Epithelial cell of prostate (primary cell): ENCODE results near the gene CEP135.
A peak's percentile ranks its signal among the peaks of the same experiment; 100 is the strongest.
"Not testable (repeated sequence)": the region's sequence is repeated elsewhere in the genome, so short reads cannot be mapped to it uniquely, and the experiment has no call there.

ENCODE experiments used
- DNase-seq: peaks from one replicate; pipeline ENCODE4 v3.0.0-alpha.2; 2011; ENCODE audit warnings: low read depth, low spot score
- H3K27ac ChIP-seq: fragments of 450-650 bp; 2 replicates; pipeline ENCODE4 v1.5.1; 2017; ENCODE audit warnings: mild to moderate bottlenecking

The CEP135 gene

GRCh38 chr4:55948726-55949481 is at the start of gene CEP135:
Gene CEP135 (plus strand): TSS chr4:55948945. CDS start chr4:55952131, 3,186 bp downstream.
- DNase-seq, result peak; percentile 57
- peak within 1 kb of the TSS; percentile 97 for H3K27ac ChIP-seq

GRCh38 chr4:55902677-55903076 is 46.1 kb upstream of the CEP135 start:
- DNase-seq, result no peak
- H3K27ac ChIP-seq, result no peak overlapping the region

- no peak overlapping the region for H3K27ac ChIP-seq
- no peak for DNase-seq
Measured at GRCh38 chr4:55903577-55903976, 45.2 kb upstream of the CEP135 start.

- DNase-seq, result no peak
- no peak overlapping the region for H3K27ac ChIP-seq
Measured at GRCh38 chr4:55904576-55904975, 44.2 kb upstream of the CEP135 start.

- H3K27ac ChIP-seq, result peak overlapping the region; percentile 36
- no peak for DNase-seq
Measured at GRCh38 chr4:55906323-55906722, 42.4 kb upstream of the CEP135 start.

GRCh38 chr4:55906989-55907388 is 41.8 kb upstream of the CEP135 start:
- DNase-seq, result peak; percentile 26
- H3K27ac ChIP-seq, result peak overlapping the region; percentile 36

GRCh38 chr4:55907469-55907868 is 41.3 kb upstream of the CEP135 start:
- DNase-seq, result no peak
- H3K27ac ChIP-seq, result peak overlapping the region; percentile 36

GRCh38 chr4:55910140-55910539 is 38.6 kb upstream of the CEP135 start:
- DNase-seq, result peak; percentile 12
- H3K27ac ChIP-seq, result no peak overlapping the region

GRCh38 chr4:55912249-55912648 is 36.5 kb upstream of the CEP135 start:
- DNase-seq, result no peak
- no peak overlapping the region for H3K27ac ChIP-seq

- no peak for DNase-seq
- H3K27ac ChIP-seq, result peak overlapping the region; percentile 48
Measured at GRCh38 chr4:55920571-55920970, 28.2 kb upstream of the CEP135 start.

- peak overlapping the region; percentile 48 for H3K27ac ChIP-seq
- peak; percentile 18 for DNase-seq
Measured at GRCh38 chr4:55921093-55921492, 27.7 kb upstream of the CEP135 start.

- H3K27ac ChIP-seq, result no peak overlapping the region
Measured at GRCh38 chr4:55925241-55925640, 23.5 kb upstream of the CEP135 start.

GRCh38 chr4:55926610-55927009 is 22.1 kb upstream of the CEP135 start:
- DNase-seq, result no peak
- H3K27ac ChIP-seq, result no peak overlapping the region

More at GRCh38 chr4:55925241-55925640, 23.5 kb upstream of the CEP135 start:
- DNase-seq, result no peak

- DNase-seq, result no peak
- H3K27ac ChIP-seq, result no peak overlapping the region
Measured at GRCh38 chr4:55927803-55928437, 20.8 kb upstream of the CEP135 start.

GRCh38 chr4:55928846-55929245 is 19.9 kb upstream of the CEP135 start:
- no peak overlapping the region for H3K27ac ChIP-seq
- DNase-seq, result no peak

- H3K27ac ChIP-seq, result no peak overlapping the region
- DNase-seq, result no peak
Measured at GRCh38 chr4:55931043-55931442, 17.7 kb upstream of the CEP135 start.

- DNase-seq, result no peak
- no peak overlapping the region for H3K27ac ChIP-seq
Measured at GRCh38 chr4:55931833-55932232, 16.9 kb upstream of the CEP135 start.

GRCh38 chr4:55932511-55932910 is 16.2 kb upstream of the CEP135 start:
- no peak overlapping the region for H3K27ac ChIP-seq
- no peak for DNase-seq

GRCh38 chr4:55933611-55934010 is 15.1 kb upstream of the CEP135 start:
- no peak for DNase-seq
- H3K27ac ChIP-seq, result no peak overlapping the region

GRCh38 chr4:55935907-55936306 is 12.8 kb upstream of the CEP135 start:
- not testable (repeated sequence) for DNase-seq, H3K27ac ChIP-seq

- no peak for DNase-seq
- H3K27ac ChIP-seq, result no peak overlapping the region
Measured at GRCh38 chr4:55938481-55938880, 10.3 kb upstream of the CEP135 start.

- no peak for DNase-seq
- H3K27ac ChIP-seq, result no peak overlapping the region
Measured at GRCh38 chr4:55939421-55939820, 9.3 kb upstream of the CEP135 start.
